ENCODE measurements around the gene RAB9A. TPM values are rescaled to one million over a fixed set of nuclear protein-coding genes. Genes with fewer than 3 reads are reported as not detected.
"Not testable (repeated sequence)": the region's sequence is repeated elsewhere in the genome, so short reads cannot be mapped to it uniquely, and the experiment has no call there.

Gene RAB9A
- total RNA-seq, 2 experiments from 2014 or later, result 16.8 to 17.5 TPM

GRCh38 chrX:13716905-13717304 lies 28.0 kb downstream of the RAB9A start:
- CTCF ChIA-PET, result interaction anchor here (2.1 kb wide), 1 partner anchor 17 kb away, joined by 7 read pairs; the partner anchor contains the start of genes OFD1 and TRAPPC2
- peak; percentile 52 for DNase-seq
- H3K27me3 Mint-ChIP-seq, result no peaks in the 10 kb centered on the region
- POLR2A ChIA-PET, result interaction anchor here (6.5 kb wide), 1 partner anchor 17 kb away, joined by 42 read pairs; the partner anchor contains the start of genes OFD1 and TRAPPC2
- no peak overlapping the region for H3K4me3 Mint-ChIP-seq
- peak overlapping the region; percentile 72 for H3K27ac Mint-ChIP-seq
- H3K36me3 Mint-ChIP-seq (ENCODE audit: low read depth), result peaks cover 59% of the 10 kb centered on the region
- peaks cover 27% of the 10 kb centered on the region for H3K4me1 Mint-ChIP-seq
- H3K9me3 Mint-ChIP-seq, result no peaks in the 10 kb centered on the region

- POLR2A ChIA-PET, result interaction anchor here (6.5 kb wide), 1 partner anchor 16 kb away, joined by 42 read pairs; the partner anchor contains the start of genes OFD1 and TRAPPC2
- DNase-seq, result no peak
- Mint-ChIP-seq H3K27me3 (no peaks in the 10 kb centered on the region), H3K9me3 (no peaks in the 10 kb centered on the region), H3K4me3 (no peak overlapping the region), H3K4me1 (peaks cover 33% of the 10 kb centered on the region), H3K27ac (peak overlapping the region; percentile 49), H3K36me3 (ENCODE audit: low read depth) (peaks cover 56% of the 10 kb centered on the region)
- CTCF ChIA-PET, result no interaction called here
These were observed 29.0 kb downstream of the RAB9A start for GRCh38 chrX:13717700-13718472.

GRCh38 chrX:13719192-13719856 lies 30.4 kb downstream of the RAB9A start:
- Mint-ChIP-seq H3K27me3 (no peaks in the 10 kb centered on the region), H3K4me1 (peaks cover 41% of the 10 kb centered on the region), H3K36me3 (ENCODE audit: low read depth) (peaks cover 66% of the 10 kb centered on the region), H3K27ac (peak overlapping the region; percentile 73), H3K4me3 (no peak overlapping the region), H3K9me3 (no peaks in the 10 kb centered on the region)
- DNase-seq, result peak; percentile 20
- ChIA-PET POLR2A (interaction anchor here (1.0 to 6.5 kb wide), 2 partner anchors 14 to 50 kb away, joined by 4 to 42 read pairs; partner anchors contain the start of genes OFD1 and TRAPPC2), CTCF (no interaction called here)

- Mint-ChIP-seq H3K27ac (no peak overlapping the region), H3K36me3 (ENCODE audit: low read depth) (peaks cover 60% of the 10 kb centered on the region), H3K27me3 (no peaks in the 10 kb centered on the region), H3K4me1 (peaks cover 56% of the 10 kb centered on the region), H3K4me3 (no peak overlapping the region), H3K9me3 (peaks cover 3% of the 10 kb centered on the region)
- POLR2A ChIA-PET, result interaction anchor here (5.7 kb wide), 1 partner anchor 14 kb away, joined by 62 read pairs; the partner anchor contains the start of genes OFD1 and TRAPPC2
- CTCF ChIA-PET, result interaction anchor here (0.6 to 0.7 kb wide), 2 partner anchors 14 to 1157 kb away, joined by 3 read pairs; no protein-coding TSS in a partner anchor
- no peak for DNase-seq
These were observed 32.4 kb downstream of the RAB9A start for GRCh38 chrX:13721371-13721770.

DNA sequence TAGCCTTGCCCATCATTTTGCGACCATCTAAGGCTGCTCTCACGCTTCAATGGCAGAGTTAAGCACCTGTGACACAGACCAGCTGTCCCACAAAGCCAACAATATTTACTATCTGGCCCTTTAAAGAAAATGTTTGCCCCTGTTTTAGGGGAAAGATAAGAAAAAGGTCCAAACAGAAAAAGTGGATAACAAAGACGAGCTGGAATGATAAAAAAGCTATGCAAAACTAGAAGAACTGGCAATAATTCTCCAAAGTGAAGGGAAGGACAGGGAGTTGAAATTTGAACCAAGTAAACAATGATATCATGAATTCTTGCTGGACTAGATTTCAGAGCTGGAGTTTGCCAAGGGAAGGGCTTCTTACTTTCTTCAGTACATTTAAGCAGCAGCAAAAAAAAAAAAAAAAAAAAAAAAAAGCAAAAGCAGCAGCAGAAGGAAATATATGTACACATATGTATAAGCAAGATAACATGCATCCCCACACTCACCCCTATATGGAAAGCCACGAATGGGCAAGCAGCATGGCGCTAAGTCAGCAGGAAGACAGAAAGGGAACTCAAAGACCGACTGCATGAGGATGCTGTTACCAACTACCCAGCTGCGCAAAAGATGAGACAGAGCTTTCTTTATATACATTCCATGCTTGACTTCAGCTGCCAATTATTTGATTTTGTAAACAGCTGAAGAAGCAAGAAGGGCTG lies 33.0 kb downstream of the RAB9A start:
- Mint-ChIP-seq H3K27me3 (no peaks in the 10 kb centered on the region), H3K4me1 (peaks cover 59% of the 10 kb centered on the region), H3K27ac (no peak overlapping the region), H3K36me3 (ENCODE audit: low read depth) (peaks cover 63% of the 10 kb centered on the region), H3K4me3 (no peak overlapping the region), H3K9me3 (peaks cover 3% of the 10 kb centered on the region)
- POLR2A ChIA-PET, result interaction anchor here (5.7 kb wide), 1 partner anchor 13 kb away, joined by 62 read pairs; the partner anchor contains the start of genes OFD1 and TRAPPC2
- CTCF ChIA-PET, result interaction anchor here (0.6 to 0.7 kb wide), 2 partner anchors 13 to 1157 kb away, joined by 3 read pairs; no protein-coding TSS in a partner anchor
- no peak for DNase-seq

DNA sequence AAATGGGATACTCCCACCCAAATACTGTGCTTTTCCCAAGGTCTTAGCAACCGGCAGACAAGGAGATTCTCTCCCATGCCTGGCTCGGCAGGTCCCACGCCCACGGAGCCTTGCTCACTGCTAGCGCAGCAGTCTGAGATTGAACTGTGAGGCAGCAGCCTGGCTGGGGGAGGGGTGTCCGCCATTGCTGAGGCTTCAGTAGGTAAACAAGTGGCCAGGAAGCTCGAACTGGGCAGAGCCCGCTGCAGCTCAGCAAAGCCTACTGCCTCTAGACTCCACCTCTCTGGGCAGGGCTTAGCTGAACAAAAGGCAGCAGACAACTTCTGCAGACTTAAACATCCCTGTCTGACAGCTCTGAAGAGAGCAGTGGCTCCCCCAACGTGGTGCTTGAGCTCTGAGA lies 36.0 kb downstream of the RAB9A start:
- Mint-ChIP-seq H3K36me3 (ENCODE audit: low read depth) (peaks cover 69% of the 10 kb centered on the region), H3K4me1 (peaks cover 50% of the 10 kb centered on the region), H3K27ac (peak overlapping the region; percentile 71), H3K4me3 (peak overlapping the region; percentile 24)
- H3K27me3 Mint-ChIP-seq, H3K9me3 Mint-ChIP-seq: not testable (repeated sequence)
- ChIA-PET POLR2A (interaction anchor here (0.6 to 5.7 kb wide), 3 partner anchors 10 to 568 kb away, joined by 3 to 62 read pairs (median 3); partner anchors contain the start of genes OFD1, RAB9A and TRAPPC2), CTCF (interaction anchor here (1.6 kb wide), 1 partner anchor 10 kb away, joined by 4 read pairs; the partner anchor contains the start of genes OFD1 and TRAPPC2)
- peak; percentile 69 for DNase-seq

GRCh38 chrX:13726583-13726982 lies 37.7 kb downstream of the RAB9A start:
- DNase-seq, H3K9me3 Mint-ChIP-seq, CTCF ChIA-PET, H3K4me3 Mint-ChIP-seq, H3K27me3 Mint-ChIP-seq: not testable (repeated sequence)
- Mint-ChIP-seq H3K27ac (peak overlapping the region; percentile 71), H3K36me3 (ENCODE audit: low read depth) (peaks cover 74% of the 10 kb centered on the region), H3K4me1 (peaks cover 65% of the 10 kb centered on the region)
- POLR2A ChIA-PET, result interaction anchor here (5.7 kb wide), 1 partner anchor 8 kb away, joined by 62 read pairs; the partner anchor contains the start of genes OFD1 and TRAPPC2

- H3K9me3 Mint-ChIP-seq, result not testable (repeated sequence)
These were observed 41.6 kb downstream of the RAB9A start for GRCh38 chrX:13730523-13730922.

DNA sequence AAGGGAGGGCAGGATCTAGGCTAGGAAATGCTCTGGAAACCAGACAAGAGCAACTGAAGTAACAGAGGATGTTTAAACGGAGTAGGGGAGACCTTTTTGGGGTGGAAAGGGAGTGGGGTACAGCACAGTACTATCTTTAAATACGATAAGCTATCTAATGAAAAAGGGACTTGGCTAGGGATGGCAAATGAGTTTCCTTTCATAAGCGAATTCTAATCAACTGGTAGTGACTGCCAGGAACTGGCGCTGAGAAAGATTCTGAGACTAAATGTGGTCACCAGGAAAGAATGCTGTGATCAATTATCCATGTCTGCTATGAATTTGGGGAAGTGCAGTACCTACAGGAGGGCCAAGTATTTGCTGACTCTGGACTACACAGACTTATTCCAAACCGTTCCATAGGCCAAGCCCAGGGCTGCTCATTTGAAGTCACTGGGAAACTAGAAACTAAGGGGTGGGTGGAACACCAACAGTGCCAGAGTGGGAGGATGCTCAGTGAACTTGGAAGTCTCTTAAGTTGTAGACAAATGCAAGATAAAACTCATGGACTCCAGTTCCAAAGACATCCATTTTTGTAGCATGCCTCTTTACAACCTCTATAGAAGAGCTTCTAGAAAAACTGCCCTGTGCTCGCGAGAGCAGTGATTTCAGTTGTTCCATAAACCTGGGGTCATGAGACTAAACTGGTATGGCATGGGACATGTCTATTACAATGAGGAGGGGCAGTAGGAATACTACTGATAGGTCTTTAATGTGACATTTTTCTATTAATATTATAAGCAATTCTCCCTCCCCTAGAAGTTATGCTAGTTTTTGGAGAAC lies 43.5 kb downstream of the RAB9A start:
- H3K9me3 Mint-ChIP-seq, result peaks cover 2% of the 10 kb centered on the region
- no peaks in the 10 kb centered on the region for H3K27me3 Mint-ChIP-seq
- H3K36me3 Mint-ChIP-seq (ENCODE audit: low read depth), result peaks cover 63% of the 10 kb centered on the region
- peak overlapping the region; percentile 47 for H3K27ac Mint-ChIP-seq
- CTCF ChIA-PET, result interaction anchor here (4.0 kb wide), 1 partner anchor 17 kb away, joined by 18 read pairs; no protein-coding TSS in a partner anchor
- peak overlapping the region; percentile 5 for H3K4me3 Mint-ChIP-seq
- POLR2A ChIA-PET, result interaction anchor here (1.3 to 4.7 kb wide), 3 partner anchors 8 to 15 kb away, joined by 4 to 62 read pairs (median 42); no protein-coding TSS in a partner anchor
- peaks cover 56% of the 10 kb centered on the region for H3K4me1 Mint-ChIP-seq
- no peak for DNase-seq

More at GRCh38 chrX:13730523-13730922, 41.6 kb downstream of the RAB9A start:
- H3K4me3 Mint-ChIP-seq, H3K27ac Mint-ChIP-seq, POLR2A ChIA-PET, DNase-seq, CTCF ChIA-PET, H3K27me3 Mint-ChIP-seq: not testable (repeated sequence)
- Mint-ChIP-seq H3K4me1 (peaks cover 63% of the 10 kb centered on the region), H3K36me3 (ENCODE audit: low read depth) (peaks cover 74% of the 10 kb centered on the region)

DNA sequence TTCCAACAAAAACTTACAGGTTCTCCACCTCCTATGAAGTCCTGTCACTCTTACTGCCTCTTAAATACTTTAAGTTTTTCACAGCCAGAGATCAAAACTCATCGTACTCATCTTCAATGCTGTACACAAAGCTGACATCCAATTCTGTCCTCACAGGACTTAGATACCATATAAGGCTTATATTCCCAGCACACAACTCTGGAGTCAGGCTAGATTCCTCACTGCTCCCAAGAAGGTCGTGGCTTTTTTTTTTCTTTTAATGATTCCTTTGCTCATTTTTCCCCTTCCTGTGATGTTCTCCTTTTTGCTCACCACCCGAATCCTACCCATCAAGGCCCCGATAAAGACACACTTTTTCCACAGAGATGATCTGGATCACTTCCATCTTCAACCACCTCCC lies 44.6 kb downstream of the RAB9A start:
- peaks cover 52% of the 10 kb centered on the region for H3K36me3 Mint-ChIP-seq (ENCODE audit: low read depth)
- H3K27me3 Mint-ChIP-seq, result no peaks in the 10 kb centered on the region
- DNase-seq, result no peak
- peak overlapping the region; percentile 90 for H3K4me3 Mint-ChIP-seq
- POLR2A ChIA-PET, result interaction anchor here (0.8 to 4.7 kb wide), 12 partner anchors 9 to 942 kb away, joined by 3 to 62 read pairs (median 16); partner anchors contain the start of genes GEMIN8, PRPS2 and RAB9A
- H3K9me3 Mint-ChIP-seq, result no peaks in the 10 kb centered on the region
- CTCF ChIA-PET, result interaction anchor here (1.0 to 4.0 kb wide), 5 partner anchors 9 to 299 kb away, joined by 3 to 18 read pairs (median 6); no protein-coding TSS in a partner anchor
- H3K4me1 Mint-ChIP-seq, result peaks cover 54% of the 10 kb centered on the region
- H3K27ac Mint-ChIP-seq, result peak overlapping the region; percentile 96
